HG02588 (cell line): ENCODE data around the gene CALY.
"Not testable (repeated sequence)": the region's sequence is repeated elsewhere in the genome, so short reads cannot be mapped to it uniquely, and the experiment has no call there.

ENCODE experiments used
- ATAC-seq: cut with Tn5 transposase; IDR thresholded peaks from one replicate; pipeline ENCODE4 v1.9.1; 2021; ENCODE audit warnings: mild to moderate bottlenecking, moderate library complexity; ENCODE audit not compliant: unreplicated experiment

Gene CALY, protein sequence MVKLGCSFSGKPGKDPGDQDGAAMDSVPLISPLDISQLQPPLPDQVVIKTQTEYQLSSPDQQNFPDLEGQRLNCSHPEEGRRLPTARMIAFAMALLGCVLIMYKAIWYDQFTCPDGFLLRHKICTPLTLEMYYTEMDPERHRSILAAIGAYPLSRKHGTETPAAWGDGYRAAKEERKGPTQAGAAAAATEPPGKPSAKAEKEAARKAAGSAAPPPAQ

DNA sequence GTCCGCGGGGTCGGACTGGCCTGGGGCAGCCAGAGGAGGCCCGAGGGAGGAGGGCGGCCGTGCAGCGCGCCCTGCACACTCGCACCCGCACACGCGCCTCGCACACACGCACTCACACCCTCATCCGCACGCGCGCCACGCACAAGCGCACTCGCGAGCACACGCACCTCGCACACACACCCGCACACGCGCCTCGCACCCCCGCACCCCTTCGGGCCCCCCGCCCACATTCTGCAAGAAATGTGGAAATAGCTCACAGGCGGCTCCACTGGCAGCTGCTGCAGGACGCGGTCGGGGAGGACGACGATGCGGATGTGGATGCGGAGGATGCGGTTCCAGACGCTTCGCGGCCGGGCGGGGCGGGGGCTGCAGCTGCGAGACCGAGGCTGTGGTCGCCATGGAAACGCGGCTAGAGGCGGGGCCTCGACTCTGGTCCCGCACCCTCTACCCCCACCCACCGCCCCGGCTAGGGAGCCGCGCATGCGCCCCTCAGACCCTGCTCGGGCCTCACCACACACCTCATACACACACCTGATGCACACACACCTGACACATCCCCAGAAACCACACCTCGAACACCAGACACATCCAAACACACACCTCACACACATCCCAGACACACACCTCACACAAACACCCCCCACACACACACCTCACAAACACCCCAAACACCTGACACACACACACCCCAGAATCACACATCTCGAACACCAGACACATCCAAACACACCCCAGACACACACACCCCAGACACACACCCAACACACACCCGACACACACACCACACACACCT is at the start of gene CALY:
Gene CALY, minus strand, starts transcription at position 320 of the 793 bp plus-strand sequence. CDS start 7,907 bp downstream, outside the sequence.
- no peak for ATAC-seq

DNA sequence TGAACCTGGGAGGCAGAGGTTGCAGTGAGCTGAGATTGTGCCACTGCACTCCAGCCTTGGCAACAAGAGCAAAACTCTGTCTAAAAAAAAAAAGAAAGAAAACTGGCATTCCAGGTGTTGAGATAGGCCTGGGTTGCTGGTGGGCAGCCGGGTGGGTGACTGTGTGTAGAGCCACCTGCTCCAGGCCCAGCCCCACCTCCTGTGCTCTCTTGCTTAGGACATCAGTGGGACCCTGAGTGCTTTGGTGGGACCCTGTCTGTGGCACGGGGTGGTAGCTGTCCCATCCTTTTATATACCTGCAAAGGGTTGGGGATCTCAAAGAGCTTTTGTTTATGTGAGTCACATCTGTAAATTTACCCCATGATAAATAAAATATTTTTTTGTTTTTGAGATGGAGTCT is 48.5 kb upstream of the CALY start:
- ATAC-seq: no peak

DNA sequence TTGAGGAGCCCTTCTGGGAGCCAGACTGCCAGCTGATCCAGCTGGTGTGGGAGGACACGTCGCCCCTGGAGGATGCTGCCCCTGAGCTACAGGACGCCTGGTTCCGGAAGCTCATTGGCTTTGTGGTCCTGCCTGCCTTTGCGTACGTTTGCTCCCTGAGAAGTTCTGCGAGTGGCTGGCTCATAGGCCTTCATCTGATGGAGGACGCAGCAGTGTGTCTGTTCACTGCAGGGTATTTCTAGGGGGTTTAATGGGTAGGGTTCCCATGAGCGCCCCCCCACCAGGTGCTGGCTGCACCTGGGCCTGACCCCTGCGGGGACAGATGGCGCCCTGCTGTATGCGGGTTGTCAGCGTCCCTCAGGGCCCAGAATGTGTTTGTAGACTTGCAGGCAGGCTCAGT is 47.4 kb upstream of the CALY start:
- no peak for ATAC-seq

DNA sequence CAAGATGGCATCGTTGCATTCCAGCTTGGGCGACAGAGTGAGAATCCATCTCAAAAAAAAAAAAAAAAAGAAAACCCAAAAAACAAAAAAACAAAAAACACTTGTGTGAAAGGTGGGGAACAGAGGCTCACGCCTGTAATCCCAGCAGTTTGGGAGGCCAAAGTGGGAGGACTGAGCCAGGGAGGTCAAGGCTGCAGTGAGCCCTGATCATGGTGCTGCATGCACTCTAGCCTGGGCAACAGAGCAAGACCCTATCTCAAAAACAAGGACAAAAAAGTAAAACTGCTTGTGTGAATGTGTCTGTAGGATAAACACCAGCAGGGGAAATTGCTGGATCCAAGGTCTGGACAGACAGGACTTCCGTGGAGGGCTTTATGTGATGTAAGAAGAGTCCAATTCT is 46.9 kb upstream of the CALY start:
- ATAC-seq: no peak

DNA sequence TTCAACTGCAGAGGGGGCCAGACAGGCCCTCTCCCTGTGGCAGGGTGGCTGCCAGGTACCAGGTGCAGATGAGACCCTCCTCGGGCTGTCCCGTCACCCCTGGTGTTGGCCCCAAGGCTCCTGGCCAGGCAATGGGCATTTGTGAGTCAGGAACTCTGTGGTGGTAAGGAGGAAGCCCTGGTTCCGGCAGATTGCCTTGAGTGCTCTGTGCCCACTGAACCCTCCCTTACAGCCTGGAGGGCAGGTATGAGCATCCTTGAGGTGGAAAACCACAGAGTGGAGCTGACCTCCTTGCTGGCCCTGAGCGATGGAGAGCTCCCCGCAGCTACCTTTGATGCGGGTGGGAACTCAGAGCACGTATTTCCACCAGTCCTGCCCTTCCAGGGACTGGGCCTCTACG is 44.3 kb upstream of the CALY start:
- ATAC-seq: no peak

DNA sequence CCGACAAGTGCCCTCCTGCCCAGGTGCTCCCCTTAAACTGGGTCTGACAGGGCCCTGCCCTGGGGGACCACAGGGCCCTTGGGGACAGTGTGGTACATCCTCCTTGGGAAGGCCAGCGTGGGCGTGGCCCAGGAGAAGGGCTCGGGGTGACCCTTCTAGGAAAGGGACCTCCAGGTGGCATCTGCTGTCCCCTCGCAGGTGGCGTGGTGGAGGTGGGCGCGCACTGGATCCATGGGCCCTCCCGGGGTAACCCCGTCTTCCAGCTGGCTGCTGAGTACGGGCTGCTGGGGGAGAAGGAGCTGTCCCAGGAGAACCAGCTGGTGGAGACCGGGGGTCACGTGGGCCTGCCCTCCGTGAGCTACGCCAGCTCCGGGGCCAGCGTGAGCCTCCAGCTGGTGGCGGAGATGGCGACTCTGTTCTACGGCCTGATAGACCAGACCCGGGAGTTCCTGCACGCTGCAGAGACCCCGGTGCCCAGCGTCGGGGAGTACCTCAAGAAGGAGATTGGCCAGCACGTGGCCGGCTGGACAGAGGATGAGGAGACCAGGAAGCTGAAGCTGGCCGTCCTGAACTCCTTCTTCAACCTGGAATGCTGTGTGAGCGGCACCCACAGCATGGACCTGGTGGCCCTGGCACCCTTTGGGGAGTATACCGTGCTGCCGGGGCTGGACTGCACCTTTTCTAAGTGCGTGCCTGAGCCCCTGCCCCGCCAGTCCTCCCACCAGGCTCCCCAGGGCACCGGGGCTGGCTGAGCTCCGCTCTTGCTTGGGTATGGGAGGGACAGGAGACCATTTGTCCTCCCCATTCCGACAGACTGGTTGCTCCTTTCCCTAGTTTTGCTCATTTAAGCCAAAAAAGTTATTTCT is 43.3 kb upstream of the CALY start:
- ATAC-seq: peak; percentile 1

DNA sequence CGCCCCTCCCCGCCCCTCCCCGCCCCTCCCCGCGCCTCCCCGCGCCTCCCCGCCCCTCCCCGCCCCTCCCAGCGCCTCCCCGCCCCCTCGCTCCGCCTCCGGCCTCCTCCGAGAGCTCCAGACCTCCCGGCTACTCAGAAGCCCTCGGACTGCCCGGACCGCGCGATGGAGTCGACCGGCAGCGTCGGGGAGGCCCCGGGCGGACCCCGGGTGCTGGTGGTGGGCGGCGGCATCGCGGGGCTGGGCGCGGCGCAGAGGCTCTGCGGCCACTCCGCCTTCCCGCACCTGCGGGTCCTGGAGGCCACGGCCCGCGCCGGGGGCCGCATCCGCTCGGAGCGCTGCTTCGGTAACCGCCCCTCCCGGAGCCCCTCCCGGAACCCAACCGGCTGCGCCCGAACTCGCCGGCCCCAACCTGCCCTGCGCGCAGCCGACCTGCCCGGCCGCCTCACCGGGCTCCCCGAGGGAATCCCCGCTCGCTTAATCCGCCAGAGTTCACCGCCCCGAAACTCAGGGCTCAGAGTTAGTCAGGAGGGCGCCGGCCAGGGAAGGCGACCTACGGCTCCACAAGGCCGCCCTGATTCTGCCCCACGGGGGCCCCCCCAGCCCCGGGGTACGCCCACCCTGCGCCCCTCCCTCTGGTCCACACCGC is 42.6 kb upstream of the CALY start, which contains the start of gene PAOX:
Gene PAOX, plus strand, starts transcription at position 111 of the 649 bp plus-strand sequence. Its CDS starts 55 bp downstream, at position 166.
- ATAC-seq: peak; percentile 52

DNA sequence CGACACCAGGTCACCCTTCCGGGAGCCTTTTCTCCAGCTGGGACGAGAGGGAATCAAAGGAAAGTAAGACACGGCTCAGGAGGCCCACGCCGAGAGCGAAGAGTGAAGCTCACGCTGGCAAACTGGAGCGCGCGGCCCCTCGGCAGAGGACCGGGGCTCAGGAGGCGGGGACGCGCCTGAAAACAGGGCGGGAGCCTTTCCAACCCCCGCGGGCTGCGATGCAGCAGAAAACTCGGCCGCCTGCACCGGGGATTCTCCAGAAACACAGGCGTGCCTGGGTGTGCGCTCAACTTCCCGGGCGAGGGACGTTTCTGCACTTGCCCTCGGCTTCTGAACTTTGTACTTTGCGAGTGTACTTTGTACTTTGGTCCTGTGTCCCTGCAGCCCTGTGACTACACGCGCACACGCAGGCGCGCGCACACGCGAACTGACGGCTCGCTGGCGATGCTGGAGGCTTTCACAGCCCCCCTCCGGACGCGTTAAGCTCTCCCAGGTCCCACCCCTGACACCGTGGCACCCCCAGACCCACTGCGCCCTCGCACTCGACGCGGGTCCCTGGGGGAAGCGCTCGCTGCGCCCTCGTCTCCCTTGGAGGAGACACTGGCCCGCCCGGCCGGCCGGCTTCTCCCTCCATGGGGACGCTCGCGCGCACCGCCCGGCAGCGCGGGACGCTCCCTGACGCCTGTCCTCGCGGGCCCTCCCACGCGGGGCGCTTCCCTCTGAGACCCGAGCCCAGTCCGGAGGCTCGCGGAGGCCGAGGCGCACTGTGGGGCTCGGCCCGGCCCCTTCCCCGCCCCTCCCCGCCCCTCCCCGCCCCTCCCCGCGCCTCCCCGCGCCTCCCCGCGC is 41.8 kb upstream of the CALY start:
- peak; percentile 45 for ATAC-seq

DNA sequence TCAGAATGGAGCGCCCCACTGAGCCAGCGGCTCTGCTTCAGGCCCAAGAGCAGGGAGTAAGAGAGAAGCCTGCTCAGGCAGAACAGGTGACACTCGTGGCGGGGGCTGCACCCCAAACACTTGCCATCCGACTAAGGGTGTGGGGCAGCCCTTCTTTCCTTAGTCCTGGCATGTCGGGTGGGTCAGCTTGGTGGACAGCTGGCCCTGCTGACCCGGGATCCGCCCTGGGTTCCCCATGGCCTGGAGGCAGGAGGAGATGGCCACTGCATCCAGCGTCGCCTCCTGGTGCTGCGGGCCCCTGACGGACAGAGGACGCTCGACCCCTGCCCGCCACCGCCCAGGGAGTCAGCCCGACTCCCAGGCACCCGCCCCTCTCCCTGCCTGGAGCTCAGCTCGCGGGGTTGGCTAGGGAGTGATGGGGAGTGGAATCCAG is 41.1 kb upstream of the CALY start:
- ATAC-seq: no peak

DNA sequence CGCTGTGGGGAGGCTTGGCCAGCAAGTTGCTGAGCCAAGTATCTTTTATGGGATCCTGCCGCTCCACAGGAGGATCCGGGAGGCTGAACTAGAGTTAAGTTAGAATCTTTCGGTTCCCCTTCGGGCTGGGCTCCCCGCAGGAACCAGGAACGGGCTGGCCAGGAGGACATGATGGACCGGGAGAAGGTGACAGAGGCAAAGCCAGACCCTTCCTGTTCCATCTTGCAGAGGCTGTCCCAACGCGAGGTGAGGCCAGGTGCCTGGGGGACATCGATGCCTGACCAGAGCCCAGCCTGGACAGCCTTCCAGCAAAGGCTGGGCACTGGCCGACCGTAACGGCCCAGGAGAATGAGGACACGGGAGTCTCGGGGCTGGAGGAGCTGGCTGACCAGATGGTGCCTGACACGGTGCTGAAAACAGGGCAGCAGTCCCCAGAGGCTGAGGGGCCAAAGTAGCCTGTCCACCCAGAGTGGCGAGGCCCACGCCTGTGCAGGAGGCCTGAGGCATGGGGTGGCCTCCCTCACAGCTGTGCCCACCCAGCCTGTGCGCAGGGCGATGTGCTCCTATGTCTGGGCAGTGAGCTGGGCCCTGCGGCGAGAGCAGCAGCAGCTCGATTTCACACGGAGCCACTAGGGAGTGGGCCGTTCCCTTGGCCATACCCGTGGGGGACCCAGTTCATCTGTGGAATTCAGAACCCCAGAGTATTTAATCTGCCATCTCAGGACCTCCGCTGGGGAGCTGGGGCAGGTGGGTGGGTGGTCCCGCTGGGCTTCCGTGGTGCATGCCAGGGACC is 40.5 kb upstream of the CALY start:
- no peak for ATAC-seq

DNA sequence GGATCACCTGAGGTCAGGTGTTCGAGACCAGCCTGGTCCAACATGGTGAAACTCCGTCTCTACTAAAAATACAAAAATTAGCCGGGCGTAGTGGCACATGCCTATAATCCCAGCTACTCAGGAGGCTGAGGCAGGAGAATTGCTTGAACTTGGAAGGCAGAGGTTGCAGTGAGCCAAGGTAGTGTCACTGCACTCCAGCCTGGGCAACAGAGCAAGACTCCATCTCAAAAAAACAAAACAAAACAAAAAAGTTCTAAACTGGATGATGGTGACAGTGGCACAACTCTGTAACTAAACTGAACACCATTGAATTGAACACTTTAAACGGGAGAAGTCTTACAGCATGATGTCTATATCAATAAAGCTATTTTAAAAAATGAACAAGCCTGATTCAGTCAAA is 39.5 kb upstream of the CALY start:
- not testable (repeated sequence) for ATAC-seq

DNA sequence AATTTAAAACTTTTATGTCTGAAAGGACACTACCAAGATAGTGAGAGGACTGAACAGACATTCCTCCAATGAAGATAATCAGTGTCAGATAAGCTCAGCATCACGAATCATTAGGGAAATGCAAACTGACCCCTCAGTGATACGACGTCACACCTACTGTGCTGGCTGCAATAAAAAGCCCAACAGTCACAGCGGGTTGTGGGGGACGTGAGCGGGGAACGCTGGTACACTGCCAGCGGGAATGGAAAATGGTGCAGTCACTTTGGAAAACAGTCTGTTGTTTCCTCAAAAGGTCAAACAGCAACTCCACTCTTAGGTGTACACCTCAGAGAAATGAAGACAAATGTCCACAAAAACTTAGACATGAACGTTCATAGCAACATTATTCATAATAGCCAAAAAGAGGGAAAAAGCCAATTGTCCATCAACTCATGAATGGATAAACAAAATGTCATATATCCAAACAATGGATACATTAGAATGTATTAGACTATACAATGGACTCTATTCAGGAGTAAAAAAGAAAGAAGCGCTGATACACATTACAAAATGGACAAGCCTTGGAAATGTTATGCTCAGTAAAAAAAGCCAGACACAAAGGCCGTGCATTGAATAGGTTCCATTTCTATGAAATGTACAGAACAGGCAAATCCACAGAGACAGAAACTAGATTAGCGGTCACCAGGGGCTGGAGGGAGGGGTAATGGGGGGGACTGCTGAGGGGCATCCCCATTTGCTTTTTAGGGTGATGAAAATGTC is 38.8 kb upstream of the CALY start:
- ATAC-seq: no peak

DNA sequence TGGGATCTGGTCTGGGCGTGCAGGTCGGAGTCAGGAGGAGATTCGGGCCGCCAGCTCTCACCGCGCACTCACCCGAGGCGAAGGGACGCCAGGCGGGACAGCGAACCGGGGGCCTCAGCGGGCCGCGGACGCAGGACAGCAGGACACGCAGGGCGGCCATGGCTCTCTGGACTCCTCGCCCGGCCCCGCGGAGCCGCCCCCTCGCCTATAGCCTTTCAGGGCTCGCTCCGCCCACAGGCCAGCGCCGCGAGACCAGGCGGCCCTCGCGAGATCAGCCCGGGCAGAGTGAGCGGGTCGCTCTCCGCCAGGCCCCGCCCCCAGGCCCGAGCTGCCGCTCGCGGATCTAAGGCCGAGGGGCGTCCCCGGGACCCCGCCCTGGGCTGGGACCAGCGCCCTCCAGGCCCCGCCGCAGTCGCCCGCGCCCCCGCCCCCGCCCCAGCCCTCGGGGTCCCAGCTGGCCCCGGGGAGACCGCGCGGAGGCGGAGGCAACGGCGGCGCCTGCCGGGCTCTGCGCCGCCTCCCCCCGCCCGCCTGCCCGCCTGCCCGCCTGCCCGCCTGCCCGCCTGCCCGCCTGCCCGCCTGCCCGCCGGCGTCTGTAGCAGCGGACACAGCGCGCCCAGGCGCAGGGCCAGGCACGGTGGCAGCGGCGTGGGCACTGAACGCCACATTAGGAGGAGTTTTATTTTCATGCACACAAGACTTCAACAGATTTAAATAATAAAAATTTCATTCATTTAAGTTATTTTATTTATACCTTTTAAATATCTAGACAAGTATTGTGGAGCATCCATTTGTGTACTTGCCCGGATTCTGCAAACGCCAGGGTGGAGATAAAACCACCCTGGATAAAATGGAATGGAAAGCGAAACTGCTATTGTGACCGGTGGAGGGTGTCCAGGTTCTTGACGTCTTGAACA is 36.7 kb upstream of the CALY start, which contains the start of gene ECHS1:
Gene ECHS1, minus strand, starts transcription at position 181 of the 917 bp plus-strand sequence. Its CDS starts 21 bp downstream, at position 160.
- peak; percentile 96 for ATAC-seq

DNA sequence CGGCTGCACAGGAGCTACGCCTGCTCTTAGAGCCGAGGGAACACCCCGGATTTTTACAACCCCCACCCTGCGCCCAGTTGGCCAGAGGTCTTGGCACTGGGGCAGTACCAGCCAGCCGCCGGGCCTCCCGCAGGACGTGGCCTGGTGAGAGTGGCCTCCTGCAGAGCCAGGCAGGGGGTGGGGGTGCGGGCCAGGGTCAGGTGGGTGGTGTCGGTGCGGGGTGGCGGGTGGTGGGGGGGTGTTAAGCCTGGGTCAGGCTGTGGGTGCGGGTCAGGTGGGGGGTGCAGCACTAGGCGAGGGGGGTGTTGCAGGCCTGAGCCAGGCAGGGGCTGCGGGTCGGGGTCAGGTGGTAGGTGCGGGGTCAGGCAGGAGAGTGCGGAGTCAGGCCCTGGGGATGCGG is 35.8 kb upstream of the CALY start:
- ATAC-seq: no peak

DNA sequence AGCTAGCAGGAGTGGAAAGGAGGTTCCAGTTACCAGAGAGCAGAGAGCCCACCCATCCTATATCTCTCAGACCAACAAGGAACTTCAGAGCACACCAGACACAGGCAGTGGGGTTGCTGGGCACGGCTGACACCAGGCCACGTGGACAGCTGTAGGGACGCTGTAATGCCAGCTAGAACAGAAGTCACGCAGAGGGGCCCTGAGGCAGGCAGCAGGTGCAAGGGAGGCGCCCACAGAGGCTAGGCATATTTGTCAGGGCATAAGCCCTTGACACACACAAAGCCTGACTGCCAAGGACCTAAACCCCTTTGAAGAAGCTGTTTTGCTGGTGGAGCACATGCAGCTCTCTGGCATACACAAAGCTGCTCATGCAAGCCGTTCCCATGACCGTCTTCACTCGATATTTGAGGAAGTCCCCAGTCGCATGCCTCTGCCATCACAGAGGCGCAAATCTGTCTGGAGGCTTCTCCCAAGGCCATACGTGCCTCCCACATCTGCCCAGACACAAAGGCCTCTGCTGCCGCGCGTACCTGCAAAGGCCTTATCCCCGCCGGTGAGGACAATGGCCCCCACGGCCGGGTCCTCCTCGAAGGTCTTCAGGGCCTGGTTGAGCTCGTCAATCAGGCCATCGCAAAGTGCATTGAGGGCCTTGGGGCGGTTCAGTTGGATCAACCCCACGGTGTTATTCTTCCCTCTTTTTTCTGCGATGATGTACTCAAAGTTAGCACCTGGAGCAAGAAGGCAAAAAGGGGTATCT is 33.5 kb upstream of the CALY start:
- no peak for ATAC-seq

DNA sequence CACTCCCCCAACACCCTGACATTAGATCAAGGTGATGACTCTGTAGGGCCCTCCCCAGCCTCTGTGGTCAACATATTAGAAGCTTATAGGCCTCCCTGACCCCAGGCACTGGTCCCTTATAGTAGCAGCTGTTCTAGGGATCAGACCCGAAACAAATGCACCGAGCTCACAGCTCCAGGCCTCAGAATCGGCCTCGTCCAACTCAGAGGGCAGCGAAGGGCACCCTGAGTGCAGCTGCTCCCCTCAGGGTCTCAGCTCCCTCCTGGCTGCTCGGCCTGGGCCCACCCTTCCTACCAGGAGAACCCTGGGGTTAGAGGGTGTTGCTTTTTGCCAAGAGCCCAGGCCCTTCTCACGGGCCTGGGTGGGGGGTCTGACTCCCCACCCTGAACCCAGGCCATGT is 31.5 kb upstream of the CALY start:
- ATAC-seq: no peak

DNA sequence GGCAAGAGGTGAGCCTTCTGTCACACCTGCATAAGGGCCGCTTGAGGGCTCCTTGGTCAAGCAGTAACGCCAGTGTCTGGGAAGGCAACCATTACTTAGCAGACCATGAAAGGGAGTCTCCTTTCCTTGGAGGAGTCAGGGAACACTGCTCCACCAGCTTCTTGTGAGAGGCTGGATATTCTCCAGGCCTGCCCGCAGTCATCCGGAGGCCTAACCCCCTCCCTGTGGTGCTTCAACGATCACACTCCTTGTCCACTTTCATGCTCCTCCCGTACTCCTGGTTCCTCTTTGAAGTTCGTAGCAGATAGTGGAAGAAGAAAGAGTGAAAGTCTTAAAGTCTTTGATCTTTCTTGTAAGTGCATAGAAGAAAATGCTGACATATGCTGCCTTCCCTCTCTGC is 30.8 kb upstream of the CALY start:
- not testable (repeated sequence) for ATAC-seq
